Heart left ventricle (tissue), 16 donors: ENCODE results near the gene HMCN2. TPM values are rescaled to one million over a fixed set of nuclear protein-coding genes. Genes with fewer than 3 reads are reported as not detected.

ENCODE experiments used
- ATAC-seq, 4 donors: fragments of 200-7000 bp; cut with Tn5 transposase; one replicate each; pipeline ENCODE4 v1.9.1; 2020 to 2022; ENCODE audit warnings: moderate library complexity in 4 of 4, mild to moderate bottlenecking in 3 of 4, moderate number of reproducible peaks in 1 of 4
- DNase-seq, 5 donors: peaks; one replicate each; pipeline ENCODE4 v3.0.0-alpha.2; 2020
- H3K27ac ChIP-seq, 12 donors: fragments of 200-600 bp; sonication (generic) in 4 of 12; one replicate each; pipeline versions ENCODE4 v1.5.0 to v1.8.0; 2016 to 2022; ENCODE audit warnings: mild to moderate bottlenecking in 2 of 12
- H3K27me3 ChIP-seq, 9 donors: fragments of 200-600 bp; sonication (generic) in 2 of 9; one replicate each; pipeline versions ENCODE4 v1.5.1 to v1.8.0; 2016 to 2022; ENCODE audit warnings: mild to moderate bottlenecking in 3 of 9
- H3K36me3 ChIP-seq, 9 donors: fragments of 200-600 bp; sonication (generic) in 2 of 9; one replicate each; pipeline versions ENCODE4 v1.5.0 to v1.8.0; 2018 to 2022; ENCODE audit warnings: mild to moderate bottlenecking in 2 of 9
- H3K4me1 ChIP-seq, 12 donors: fragments of 200-600 bp; sonication (generic) in 4 of 12; one replicate each; pipeline versions ENCODE4 v1.5.0 to v1.8.0; 2016 to 2022; ENCODE audit warnings: mild to moderate bottlenecking in 3 of 12
- H3K4me3 ChIP-seq, 12 donors: fragments of 200-600 bp; sonication (generic) in 4 of 12; one replicate each; pipeline versions ENCODE4 v1.5.0 to v1.8.0; 2017 to 2022; ENCODE audit warnings: mild to moderate bottlenecking in 9 of 12, moderate library complexity in 4 of 12
- H3K9me3 ChIP-seq, 12 donors: fragments of 200-600 bp; sonication (generic) in 4 of 12; one replicate each; pipeline versions ENCODE4 v1.5.0 to v1.8.0; 2016 to 2022; ENCODE audit warnings: mild to moderate bottlenecking in 1 of 12
- CTCF ChIP-seq, 12 donors: fragments of 200-600 bp; sonication (generic) in 4 of 12; IDR thresholded peaks; one replicate each; pipeline versions ENCODE4 v1.5.0 to v1.8.0; 2018 to 2022; ENCODE audit warnings: antibody characterized with exemption in 12 of 12, mild to moderate bottlenecking in 5 of 12
- POLR2A ChIP-seq, 2 donors: fragments of 450-650 bp; IDR thresholded peaks; one replicate each; pipeline ENCODE4 v1.6.1; 2017; ENCODE audit warnings: antibody characterized with exemption in 2 of 2, mild to moderate bottlenecking in 2 of 2, moderate library complexity in 2 of 2
- WGBS, 4 donors: extraction: QIAGEN DNeasy Blood & Tissue Kit in 2 of 4; methylation state at CpG; one replicate each; pipeline versions ENCODE4 v1.1.5 to v1.1.7; 2013 to 2018; 5-methylcytosine and 5-hydroxymethylcytosine counted together
- intact Hi-C, 10 donors: fragments of 100-400 bp; cut with DNase I; formaldehyde crosslinking; loops; one replicate each; pipeline versions ENCODE4 v1.11.1 to v1.14.2; 2022
- polyA plus RNA-seq, 2 donors: library from polyadenylated mRNA; stranded (reverse); fragments of 200-250 nt; gene quantifications; one replicate each; pipeline ENCODE4 v1.2.3, GENCODE V29; 2013
- total RNA-seq, 9 donors: library from RNA; depleted of rRNA in 2 of 9; stranded (reverse); fragments of >200 nt in 2 of 9; fragmentation: NEBNext Ultra II Directional in 3 of 9; extraction: Animal tissue kit (Norgen Biotek cat#: 25700) in 3 of 9; gene quantifications; one replicate each; pipeline versions ENCODE4 v1.1.0 to v1.2.4, GENCODE V29; 2016 to 2023
- donor health status: ischemic (EF 13 %, LVEDD 7.1; RV severe dilation, severe dysfunction).
- donor health status: healthy with polysubstance abuse.
- donor health status: DM: no; HTN: yes; CAD: no.
- donor health status: DM: no; HTN: no; CAD: no.
- donor health status: ischemic (EF 25% LVEDD 6.9; RV normal size, moderate dysfunction).
- donor health status: ischemic (EF 25% LVEDD 5.7; RV mildly dilated, moderate dysfunction).
- donor health status: healthy.
- donor health status: DM: yes; HTN: yes; CAD: no.
- donor health status: ischemic (EF 35%, LVEDD 5.7; RV mildly dilated, moderate dysfunction).
- donor health status: nonischemic (EF 11% LVEDD 7.7; RV severe dilation, severe dysfunction).
- donor health status: DM: yes; HTN: yes; CAD: no.
- donor health status: PGD.
- donor health status: ischemic (EF 29% LVEDD 5.4; RV normal size, mild dysfunction).
- donor health status: nonischemic (EF 23%, LVEDD 6.1; RV moderate dilation, normal function).

Gene HMCN2
- total and polyA plus RNA-seq, 11 donors, result 2.3 to 10.4 (median 4.3) TPM

GRCh38 chr9:130309689-130310455 is 44.3 kb downstream of the HMCN2 start:
- ATAC-seq (no peak), DNase-seq (peak in 3 of 5 donors; percentile 21 to 36 (median 25))
- Histone ChIP-seq H3K9me3 (no peaks in the 10 kb centered on the region), H3K27me3 (no peaks in the 10 kb centered on the region), H3K4me1 (peaks cover 0 to 19% (median 0%) of the 10 kb centered on the region in 12 donors), H3K4me3 (no peak overlapping the region), H3K36me3 (peaks cover 0 to 13% (median 0%) of the 10 kb centered on the region in 9 donors), H3K27ac (no peak overlapping the region)
- 94 to 97% (median 95%) methylated on average over 11 to 13 of the region's 13 CpGs for WGBS, 4 donors
- intact Hi-C loops, result no loop called here
- TF ChIP-seq POLR2A (IDR thresholded peaks at IDR 0.05), result no peak
- TF ChIP-seq CTCF (IDR thresholded peaks at IDR 0.05), result no peak

GRCh38 chr9:130310456-130310855 is 44.9 kb downstream of the HMCN2 start:
- Histone ChIP-seq H3K4me1 (peaks cover 0 to 13% (median 0%) of the 10 kb centered on the region in 12 donors), H3K27me3 (no peaks in the 10 kb centered on the region), H3K9me3 (no peaks in the 10 kb centered on the region), H3K4me3 (no peak overlapping the region), H3K36me3 (peaks cover 0 to 13% (median 0%) of the 10 kb centered on the region in 9 donors), H3K27ac (no peak overlapping the region)
- WGBS, 4 donors, result 90 to 100% (median 94%) methylated on average over 6 to 9 of the region's 9 CpGs
- TF ChIP-seq POLR2A (IDR thresholded peaks at IDR 0.05) (no peak), CTCF (IDR thresholded peaks at IDR 0.05) (no peak)
- ATAC-seq, result no peak
- DNase-seq, result peak in 2 of 5 donors; percentile 13 to 56
- intact Hi-C loops, result no loop called here

GRCh38 chr9:130311003-130311402 is 45.4 kb downstream of the HMCN2 start:
- intact Hi-C loops, result no loop called here
- DNase-seq (peak in 2 of 5 donors; percentile 6 to 24), ATAC-seq (no peak)
- WGBS, 4 donors, result 83 to 93% (median 88%) methylated on average over 9 to 10 of the region's 10 CpGs
- TF ChIP-seq POLR2A (IDR thresholded peaks at IDR 0.05) (no peak), CTCF (IDR thresholded peaks at IDR 0.05) (no peak)
- Histone ChIP-seq H3K36me3 (peaks cover 0 to 13% (median 0%) of the 10 kb centered on the region in 9 donors), H3K9me3 (no peaks in the 10 kb centered on the region), H3K27ac (peak overlapping the region in 1 of 12 donors; percentile 5), H3K27me3 (no peaks in the 10 kb centered on the region), H3K4me1 (peaks cover 0 to 8% (median 0%) of the 10 kb centered on the region in 12 donors), H3K4me3 (no peak overlapping the region)

GRCh38 chr9:130311408-130312140 is 46.0 kb downstream of the HMCN2 start:
- H3K27me3 ChIP-seq, result no peaks in the 10 kb centered on the region
- H3K9me3 ChIP-seq, result no peaks in the 10 kb centered on the region
- ATAC-seq, result no peak
- 58 to 80% (median 70%) methylated on average over 13 to 14 of the region's 14 CpGs for WGBS, 4 donors
- intact Hi-C loops, result no loop called here
- DNase-seq, result peak in 2 of 5 donors; percentile 15 to 21
- H3K36me3 ChIP-seq, result peaks cover 0 to 13% (median 0%) of the 10 kb centered on the region in 9 donors
- TF ChIP-seq POLR2A (IDR thresholded peaks at IDR 0.05), result no peak
- TF ChIP-seq CTCF (IDR thresholded peaks at IDR 0.05), result no peak
- H3K4me3 ChIP-seq, result no peak overlapping the region
- peak overlapping the region in 1 of 12 donors; percentile 5 for H3K27ac ChIP-seq
- peaks cover 0 to 6% (median 0%) of the 10 kb centered on the region in 12 donors for H3K4me1 ChIP-seq
